Small intestine (tissue), 7 donors: ENCODE measurements around the gene RDH5. TPM values are rescaled to one million over a fixed set of nuclear protein-coding genes. Genes with fewer than 3 reads are reported as not detected.

ENCODE experiments used
- DNase-seq, 2 donors: peaks; one replicate each; pipeline versions ENCODE4 v3.0.0 to v3.0.0-alpha.2; 2013
- FAIRE-seq: peaks from 2 replicates; lab custom pipeline; 2012; peaks lifted over from hg19 to GRCh38; lab: Jason Lieb, UNC
- H3K27ac ChIP-seq, 3 donors: one replicate each; pipeline ENCODE4 v1.5.1; 2013; ENCODE audit warnings: low read length in 2 of 3, mild to moderate bottlenecking in 2 of 3, control low read depth in 1 of 3, inconsistent platforms in 1 of 3, low read depth in 1 of 3, moderate library complexity in 1 of 3
- H3K27me3 ChIP-seq, 3 donors: one replicate each; pipeline ENCODE4 v1.6.1; 2013; ENCODE audit warnings: low read length in 3 of 3, inconsistent platforms in 1 of 3; ENCODE audit not compliant: control insufficient read depth in 3 of 3, insufficient read depth in 3 of 3
- H3K36me3 ChIP-seq, 3 donors: one replicate each; pipeline ENCODE4 v1.6.1; 2013; ENCODE audit warnings: low read length in 3 of 3, inconsistent platforms in 1 of 3, low read depth in 1 of 3, mild to moderate bottlenecking in 1 of 3, moderate library complexity in 1 of 3; ENCODE audit not compliant: control insufficient read depth in 3 of 3, insufficient read depth in 2 of 3
- H3K4me1 ChIP-seq, 3 donors: one replicate each; pipeline ENCODE4 v1.6.1; 2013; ENCODE audit warnings: low read length in 2 of 3, inconsistent platforms in 1 of 3, low read depth in 1 of 3, mild to moderate bottlenecking in 1 of 3, moderate library complexity in 1 of 3; ENCODE audit not compliant: control insufficient read depth in 3 of 3, insufficient read depth in 2 of 3
- H3K4me3 ChIP-seq, 3 donors: one replicate each; pipeline ENCODE4 v1.5.1; 2013; ENCODE audit warnings: low read length in 3 of 3, control low read depth in 1 of 3, inconsistent platforms in 1 of 3, low read depth in 1 of 3, mild to moderate bottlenecking in 1 of 3, moderate library complexity in 1 of 3
- H3K9me3 ChIP-seq, 2 donors: one replicate each; pipeline ENCODE4 v1.6.1; 2013; ENCODE audit warnings: low read depth in 1 of 2, low read length in 1 of 2; ENCODE audit not compliant: control insufficient read depth in 2 of 2, insufficient read depth in 1 of 2
- WGBS, 3 donors: extraction: QIAGEN DNeasy Blood & Tissue Kit; methylation state at CpG; one replicate each; pipeline ENCODE4 v1.1.7; 2013; 5-methylcytosine and 5-hydroxymethylcytosine counted together
- polyA plus RNA-seq, 4 donors: library from polyadenylated mRNA; stranded (reverse) in 3 of 4; unstranded in 1 of 4; fragments of 200-250 nt in 3 of 4; fragments of 120-200 nt in 1 of 4; gene quantifications; one replicate each; pipeline versions ENCODE4 v1.2.1 to v1.2.3, GENCODE V29; 2013
- donor health status: healthy with polysubstance abuse.
- donor health status: control.
- donor health status: control.
- donor health status: Bipolar disorder and iron deficiency.
- donor health status: healthy.

RDH5 gene
- polyA plus RNA-seq, 4 donors = 19.2 to 79.8 (median 56.5) TPM

DNA sequence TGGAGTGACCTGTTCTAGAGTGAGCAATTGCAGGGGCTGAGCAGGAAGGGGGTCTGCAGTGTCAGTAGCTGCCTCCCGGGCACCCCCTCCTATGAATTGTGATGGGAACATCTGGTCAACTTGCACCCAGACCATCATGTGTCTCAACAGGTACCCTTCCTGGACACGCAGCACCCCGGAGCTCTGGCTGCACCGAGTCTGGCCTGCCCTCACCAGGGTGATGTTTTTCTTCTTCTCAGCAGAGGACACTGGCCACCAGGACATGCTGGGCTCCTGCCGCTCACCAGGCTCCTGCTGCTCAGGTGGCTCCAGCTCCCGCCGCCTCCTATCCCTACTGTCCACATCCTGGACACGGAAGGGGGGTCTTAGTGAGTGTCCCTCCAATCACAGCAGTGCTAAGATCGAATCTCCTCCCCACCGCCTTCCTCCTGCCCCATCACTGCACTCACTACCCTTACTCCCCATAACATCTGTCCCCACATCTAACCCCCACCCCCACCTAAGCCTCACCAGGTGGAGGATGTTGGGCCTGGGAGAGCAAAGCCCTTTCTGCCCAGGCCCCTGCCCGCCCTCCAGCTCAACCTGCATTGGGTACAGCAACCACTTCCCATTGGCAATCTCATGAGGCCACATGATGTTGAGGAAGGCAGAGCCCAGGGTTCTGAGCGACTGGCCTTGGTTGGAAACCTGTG lies 27.4 kb upstream of the RDH5 start:
- WGBS, 3 donors = 86 to 94% (median 94%) methylated on average over 12 of the region's 12 CpGs
- no peaks in the 10 kb centered on the region for H3K9me3 ChIP-seq
- no peak overlapping the region for H3K4me3 ChIP-seq
- H3K27me3 ChIP-seq = no peaks in the 10 kb centered on the region
- peaks cover 0 to 22% (median 0%) of the 10 kb centered on the region in 3 donors for H3K4me1 ChIP-seq
- peaks cover 0 to 35% (median 0%) of the 10 kb centered on the region in 3 donors for H3K36me3 ChIP-seq
- DNase-seq (no peak), FAIRE-seq (no peak)
- no peak overlapping the region for H3K27ac ChIP-seq

DNA sequence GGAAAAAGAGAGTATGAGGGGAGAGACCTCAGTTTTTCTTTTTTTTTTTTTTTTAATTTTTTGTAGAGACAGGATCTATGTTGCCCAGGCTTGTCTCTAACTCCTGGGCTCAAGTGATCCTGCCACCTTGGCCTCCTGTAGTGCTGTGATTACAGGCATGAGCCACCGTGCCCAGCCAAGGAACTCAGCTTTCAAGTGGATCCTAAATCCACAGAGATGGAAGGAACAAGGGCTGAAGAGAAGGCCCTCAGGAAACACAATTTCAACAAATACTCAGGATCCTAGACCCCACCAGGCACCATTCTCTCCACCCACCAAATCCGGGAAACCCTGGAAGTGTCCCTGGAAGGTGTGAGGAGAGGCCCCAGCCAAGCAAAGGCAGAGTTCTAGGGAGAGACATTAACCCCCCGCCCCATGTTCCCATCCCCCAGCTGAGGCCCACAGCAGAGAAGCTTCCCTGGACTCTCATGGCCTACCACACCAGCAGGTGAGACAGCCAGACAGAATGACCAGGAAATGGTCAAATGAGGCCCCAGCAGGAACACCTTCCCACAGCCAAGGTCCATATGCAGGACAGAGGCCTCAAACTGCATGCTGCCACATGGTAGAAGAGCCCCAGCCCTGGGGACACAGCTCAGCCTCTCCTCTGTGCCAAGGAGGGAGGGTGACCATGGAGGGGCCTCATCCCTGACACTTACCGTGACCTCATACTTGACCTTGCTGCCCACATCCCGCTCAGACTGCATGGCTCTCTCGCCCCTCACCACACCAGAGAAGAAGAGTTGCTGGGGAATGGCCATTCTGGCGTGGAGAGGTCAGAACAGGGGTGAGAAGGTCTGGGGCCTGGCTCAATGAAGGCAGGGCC lies 26.6 kb upstream of the RDH5 start:
- peaks cover 0 to 32% (median 0%) of the 10 kb centered on the region in 3 donors for H3K36me3 ChIP-seq
- WGBS, 3 donors = 92 to 95% (median 93%) methylated on average over 7 of the region's 7 CpGs
- no peak for DNase-seq

DNA sequence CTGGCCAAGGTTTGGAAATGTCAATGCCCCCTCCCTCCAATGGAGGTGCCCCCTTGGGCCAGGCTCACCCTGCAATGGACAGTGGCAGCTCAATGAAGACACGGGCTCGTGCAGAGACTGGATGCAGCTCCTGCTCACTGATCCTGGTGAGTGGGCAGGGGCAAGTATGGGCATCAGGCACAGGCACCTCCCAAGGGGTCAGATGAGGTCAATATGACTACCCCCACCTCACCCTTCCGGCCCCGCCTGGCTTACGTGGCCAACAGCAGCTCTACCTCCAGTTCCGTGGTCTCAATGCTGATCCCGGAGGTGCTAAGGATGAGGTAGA lies 26.0 kb upstream of the RDH5 start:
- Histone ChIP-seq H3K27me3 (no peaks in the 10 kb centered on the region), H3K27ac (no peak overlapping the region), H3K4me1 (peaks cover 0 to 24% (median 1%) of the 10 kb centered on the region in 3 donors), H3K9me3 (no peaks in the 10 kb centered on the region), H3K36me3 (peaks cover 0 to 28% (median 0%) of the 10 kb centered on the region in 3 donors), H3K4me3 (no peak overlapping the region)
- no peak for FAIRE-seq
- 95 to 98% (median 96%) methylated on average over 7 of the region's 7 CpGs for WGBS, 3 donors
- DNase-seq = no peak

More for the DNA sequence above, 26.6 kb upstream of the RDH5 start:
- H3K27me3 ChIP-seq = no peaks in the 10 kb centered on the region
- H3K27ac ChIP-seq = no peak overlapping the region
- H3K4me3 ChIP-seq = no peak overlapping the region
- H3K4me1 ChIP-seq = peaks cover 0 to 22% (median 0%) of the 10 kb centered on the region in 3 donors
- no peak for FAIRE-seq
- no peaks in the 10 kb centered on the region for H3K9me3 ChIP-seq

DNA sequence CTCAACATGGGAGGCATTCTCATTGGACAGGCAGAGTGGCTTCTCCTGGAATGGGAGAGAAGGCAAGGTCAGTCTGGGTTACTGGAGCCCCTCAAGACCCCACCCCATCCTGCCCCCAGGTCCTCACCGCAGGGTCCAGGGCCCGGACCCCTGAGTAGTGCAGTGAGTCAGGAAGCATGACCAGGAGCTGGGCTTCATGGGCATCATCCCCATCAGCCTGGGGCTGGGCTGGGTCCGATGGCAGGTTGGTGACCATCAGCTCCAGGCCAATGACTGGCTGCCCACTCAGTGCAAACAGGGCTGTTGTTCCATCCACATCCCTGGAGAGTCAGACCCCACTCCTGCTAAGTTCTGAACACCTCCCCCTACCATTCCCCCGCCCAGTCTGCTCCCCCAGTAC lies 25.5 kb upstream of the RDH5 start:
- no peak for FAIRE-seq
- WGBS, 3 donors = 93 to 100% (median 98%) methylated on average over 4 of the region's 4 CpGs

DNA sequence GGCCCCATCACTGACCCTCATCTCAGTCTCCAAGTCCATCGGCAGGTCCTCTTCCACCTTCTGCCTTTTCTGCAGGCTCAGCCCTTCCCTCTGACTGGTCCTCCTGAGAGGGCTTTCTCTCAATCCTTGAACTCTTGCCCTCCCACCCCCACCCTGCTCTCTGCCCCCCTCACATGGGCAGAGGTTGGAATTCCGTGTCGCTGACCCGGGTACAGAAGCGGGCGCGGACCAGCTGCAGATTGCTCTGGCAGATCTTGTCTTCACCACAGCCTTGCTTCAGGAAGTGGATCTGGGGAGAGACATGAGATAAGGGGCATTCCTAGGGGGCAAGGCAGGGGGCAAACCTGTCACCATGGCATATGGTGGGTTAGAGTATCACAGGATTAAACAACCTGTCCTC lies 24.8 kb upstream of the RDH5 start:
- Histone ChIP-seq H3K27ac (no peak overlapping the region), H3K4me1 (peaks cover 0 to 35% (median 3%) of the 10 kb centered on the region in 3 donors), H3K9me3 (no peaks in the 10 kb centered on the region), H3K4me3 (no peak overlapping the region), H3K27me3 (no peaks in the 10 kb centered on the region), H3K36me3 (peaks cover 0 to 26% (median 0%) of the 10 kb centered on the region in 3 donors)
- 51 to 60% (median 55%) methylated on average over 7 of the region's 7 CpGs for WGBS, 3 donors
- DNase-seq (peak; percentile 26 to 55), FAIRE-seq (no peak)

More for the DNA sequence above, 25.5 kb upstream of the RDH5 start:
- Histone ChIP-seq H3K4me3 (no peak overlapping the region), H3K36me3 (peaks cover 0 to 26% (median 0%) of the 10 kb centered on the region in 3 donors), H3K27me3 (no peaks in the 10 kb centered on the region), H3K4me1 (peaks cover 0 to 29% (median 3%) of the 10 kb centered on the region in 3 donors), H3K9me3 (no peaks in the 10 kb centered on the region), H3K27ac (no peak overlapping the region)
- DNase-seq = no peak

DNA sequence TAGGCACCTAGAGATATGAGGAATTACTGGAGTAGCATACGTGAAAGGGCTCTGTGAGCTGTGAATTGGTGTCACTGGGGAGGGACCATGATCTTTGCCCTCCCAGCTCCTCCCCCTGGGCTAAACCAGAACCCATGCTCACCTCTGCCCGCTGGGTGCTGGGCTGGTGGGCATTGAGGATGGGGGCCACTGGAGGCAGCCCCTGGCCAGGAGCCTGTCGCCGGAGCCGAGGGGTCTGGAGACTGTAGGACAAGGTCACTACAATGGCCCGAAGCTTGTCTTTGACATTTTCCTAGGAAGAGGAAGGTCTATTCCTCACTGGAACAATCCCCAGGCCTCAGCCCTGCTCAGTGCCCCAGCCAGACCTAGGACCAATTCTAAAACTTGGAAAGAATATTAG lies 24.1 kb upstream of the RDH5 start:
- WGBS, 3 donors = 74 to 86% (median 74%) methylated on average over 6 of the region's 6 CpGs
- Histone ChIP-seq H3K9me3 (no peaks in the 10 kb centered on the region), H3K4me1 (peaks cover 0 to 35% (median 3%) of the 10 kb centered on the region in 3 donors), H3K27me3 (no peaks in the 10 kb centered on the region), H3K4me3 (no peak overlapping the region), H3K27ac (no peak overlapping the region), H3K36me3 (peaks cover 0 to 26% (median 0%) of the 10 kb centered on the region in 3 donors)
- DNase-seq (no peak), FAIRE-seq (no peak)

DNA sequence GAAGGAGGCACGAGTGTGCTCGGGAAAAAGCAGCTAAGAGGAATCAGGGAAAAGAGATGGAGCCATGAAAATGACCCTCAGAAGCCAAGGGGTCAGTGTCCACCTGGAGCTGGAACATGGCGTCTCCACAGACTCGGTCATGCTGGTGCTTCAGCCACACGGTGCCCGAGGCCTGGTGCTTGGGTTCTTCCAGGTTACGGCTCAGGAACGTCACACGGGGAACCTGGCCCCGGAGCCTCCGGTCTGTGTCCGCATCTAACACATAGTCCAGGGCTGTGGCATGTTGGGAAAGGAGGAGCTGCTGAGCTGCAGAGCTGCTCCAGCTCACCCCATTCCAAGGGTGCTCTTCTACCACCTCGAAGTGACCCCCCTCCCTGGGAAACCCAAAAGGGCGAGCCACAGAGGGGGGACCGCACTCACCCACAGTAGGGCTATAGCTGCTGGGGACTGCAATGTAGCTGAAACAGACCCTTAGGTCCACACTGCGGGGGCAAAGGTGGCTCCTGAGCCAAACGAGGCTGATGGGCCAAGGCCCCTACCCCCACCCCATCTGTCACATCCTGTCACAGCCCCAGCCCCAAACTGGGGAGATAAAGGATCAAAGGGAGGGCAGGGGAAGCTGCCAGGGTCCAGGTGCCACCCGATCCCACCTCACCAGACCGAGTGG lies 23.3 kb upstream of the RDH5 start:
- no peak overlapping the region for H3K27ac ChIP-seq
- no peak overlapping the region for H3K4me3 ChIP-seq
- DNase-seq (no peak), FAIRE-seq (no peak)
- no peaks in the 10 kb centered on the region for H3K27me3 ChIP-seq
- 81 to 87% (median 82%) methylated on average over 17 to 19 of the region's 19 CpGs for WGBS, 3 donors
- no peaks in the 10 kb centered on the region for H3K9me3 ChIP-seq
- H3K4me1 ChIP-seq = peaks cover 0 to 35% (median 3%) of the 10 kb centered on the region in 3 donors
- peaks cover 0 to 23% (median 0%) of the 10 kb centered on the region in 3 donors for H3K36me3 ChIP-seq

DNA sequence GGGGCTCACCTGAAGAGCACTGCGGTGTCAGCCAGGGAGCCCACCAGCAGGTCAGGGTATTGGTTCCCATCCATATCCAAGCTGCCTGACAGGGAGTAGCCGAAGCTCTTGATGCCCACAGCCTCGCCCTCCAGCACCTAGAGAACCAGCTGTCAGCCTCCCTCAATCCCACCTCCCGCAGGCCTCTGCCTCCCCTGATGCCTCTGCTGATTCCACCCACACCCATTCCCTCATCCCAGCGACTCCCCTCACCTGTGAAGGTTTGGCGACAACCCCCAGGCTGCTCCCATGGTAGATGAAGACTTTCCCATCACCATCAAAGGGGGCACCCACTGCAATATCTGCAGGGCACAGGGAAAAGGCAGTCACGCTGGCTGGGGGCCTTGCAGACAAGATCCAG lies 22.5 kb upstream of the RDH5 start:
- FAIRE-seq = no peak
- no peak for DNase-seq
- H3K27ac ChIP-seq = no peak overlapping the region

More for the DNA sequence above, 22.5 kb upstream of the RDH5 start:
- no peaks in the 10 kb centered on the region for H3K27me3 ChIP-seq
- no peaks in the 10 kb centered on the region for H3K9me3 ChIP-seq
- WGBS, 3 donors = 84 to 86% (median 84%) methylated on average over 7 of the region's 7 CpGs
- peaks cover 0 to 22% (median 0%) of the 10 kb centered on the region in 3 donors for H3K36me3 ChIP-seq
- H3K4me1 ChIP-seq = peaks cover 0 to 36% (median 3%) of the 10 kb centered on the region in 3 donors
- H3K4me3 ChIP-seq = no peak overlapping the region
